BJ (cell line): Measurements from ENCODE around the gene ZNF322. TPM values are rescaled to one million over a fixed set of nuclear protein-coding genes. Genes with fewer than 3 reads are reported as not detected.

Experiments used
- CTCF ChIA-PET: fragments of 350-600 bp; formaldehyde crosslinking; extraction: SDS; loops from one replicate; lab custom pipeline; 2021; ENCODE audit warnings: antibody characterized with exemption, inconsistent platforms; lab: Yijun Ruan, JAX
- POLR2A ChIA-PET: fragments of 300-600 bp; sonication (Branson Sonifier 250); formaldehyde crosslinking; extraction: SDS; loops from one replicate; lab custom pipeline; 2021; ENCODE audit warnings: antibody characterized with exemption; lab: Charles Lee
- DNase-seq: peaks from one replicate; pipeline ENCODE4 v3.0.0-alpha.2; 2011; ENCODE audit warnings: low read depth
- H3K27me3 ChIP-seq: 2 replicates; pipeline ENCODE4 v1.6.0; 2011; ENCODE audit warnings: low read length; ENCODE audit not compliant: control insufficient read depth, insufficient read depth
- H3K36me3 ChIP-seq: 2 replicates; pipeline ENCODE4 v1.5.1; 2011; ENCODE audit warnings: low read length; ENCODE audit not compliant: control insufficient read depth, insufficient read depth
- H3K4me3 ChIP-seq: 2 replicates; pipeline ENCODE4 v1.5.1; 2011; ENCODE audit warnings: low read depth, mild to moderate bottlenecking, control low read depth, low read length
- polyA plus RNA-seq: library from polyadenylated mRNA; depleted of rRNA; stranded (reverse); fragments of >200 nt; gene quantifications from 2 replicates; pipeline ENCODE4 v1.2.3, GENCODE V29; 2011
- TF ChIP-seq, protein P1 (sequence below): IDR thresholded peaks from 2 replicates; pipeline ENCODE4 v1.5.1; 2011; ENCODE audit warnings: low read depth, mild to moderate bottlenecking, control low read depth, inconsistent platforms, low read length, moderate library complexity; ENCODE audit not compliant: insufficient read depth

Gene ZNF322
- polyA plus RNA-seq, 1 experiment, result 13.5 TPM

DNA sequence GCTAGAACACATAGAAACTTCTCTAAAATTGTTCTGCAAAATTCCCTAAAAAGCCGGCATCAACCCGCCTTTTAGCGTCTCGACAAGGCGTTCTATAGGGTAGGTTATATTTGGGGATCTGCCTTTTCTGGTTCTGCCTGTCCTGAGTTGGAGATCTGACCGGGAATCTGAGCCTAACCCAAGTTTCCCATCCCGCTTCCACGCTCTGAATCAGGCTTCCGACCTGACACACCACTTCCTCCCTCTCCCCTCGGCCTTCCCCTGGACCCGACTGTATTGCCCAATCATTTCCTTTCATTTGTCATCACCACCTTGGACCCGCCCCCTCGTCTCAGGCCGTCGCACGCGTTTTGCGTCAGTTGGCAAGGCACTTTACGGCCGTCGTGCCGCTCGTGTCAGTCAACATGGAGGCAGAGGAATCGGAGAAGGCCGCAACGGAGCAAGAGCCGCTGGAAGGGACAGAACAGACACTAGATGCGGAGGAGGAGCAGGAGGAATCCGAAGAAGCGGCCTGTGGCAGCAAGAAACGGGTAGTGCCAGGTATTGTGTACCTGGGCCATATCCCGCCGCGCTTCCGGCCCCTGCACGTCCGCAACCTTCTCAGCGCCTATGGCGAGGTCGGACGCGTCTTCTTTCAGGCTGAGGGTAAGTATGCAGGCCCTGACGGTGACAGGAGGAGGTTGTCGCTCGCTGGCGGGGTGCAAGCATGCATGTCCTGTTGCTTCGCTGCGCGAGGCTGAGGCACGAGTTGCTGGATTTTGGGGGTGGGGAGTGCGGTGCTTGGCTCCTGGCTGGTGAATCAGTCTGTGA is 62.8 kb downstream of the ZNF322 start, which contains the start of gene ABT1:
Gene ABT1 (plus strand): TSS at position 375 of the 810 bp plus-strand sequence. CDS start 30 bp downstream, at position 405.
- ChIA-PET POLR2A (interaction anchor here (0.7 kb wide), 1 partner anchor 548 kb away, joined by 3 read pairs; no protein-coding TSS in a partner anchor), CTCF (interaction anchor here (1.1 to 3.8 kb wide), 14 partner anchors 12 to 421 kb away, joined by 4 to 51 read pairs (median 6); partner anchors contain the start of gene HMGN4)
- H3K4me3 ChIP-seq, result peak within 1 kb of the TSS; percentile 90
- peaks cover 4% of the 10 kb centered on the region for H3K36me3 ChIP-seq
- H3K27me3 ChIP-seq, result no peaks in the 10 kb centered on the region
- TF ChIP-seq, protein P1, sequence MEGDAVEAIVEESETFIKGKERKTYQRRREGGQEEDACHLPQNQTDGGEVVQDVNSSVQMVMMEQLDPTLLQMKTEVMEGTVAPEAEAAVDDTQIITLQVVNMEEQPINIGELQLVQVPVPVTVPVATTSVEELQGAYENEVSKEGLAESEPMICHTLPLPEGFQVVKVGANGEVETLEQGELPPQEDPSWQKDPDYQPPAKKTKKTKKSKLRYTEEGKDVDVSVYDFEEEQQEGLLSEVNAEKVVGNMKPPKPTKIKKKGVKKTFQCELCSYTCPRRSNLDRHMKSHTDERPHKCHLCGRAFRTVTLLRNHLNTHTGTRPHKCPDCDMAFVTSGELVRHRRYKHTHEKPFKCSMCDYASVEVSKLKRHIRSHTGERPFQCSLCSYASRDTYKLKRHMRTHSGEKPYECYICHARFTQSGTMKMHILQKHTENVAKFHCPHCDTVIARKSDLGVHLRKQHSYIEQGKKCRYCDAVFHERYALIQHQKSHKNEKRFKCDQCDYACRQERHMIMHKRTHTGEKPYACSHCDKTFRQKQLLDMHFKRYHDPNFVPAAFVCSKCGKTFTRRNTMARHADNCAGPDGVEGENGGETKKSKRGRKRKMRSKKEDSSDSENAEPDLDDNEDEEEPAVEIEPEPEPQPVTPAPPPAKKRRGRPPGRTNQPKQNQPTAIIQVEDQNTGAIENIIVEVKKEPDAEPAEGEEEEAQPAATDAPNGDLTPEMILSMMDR, result no peak
- peak; percentile 87 for DNase-seq

DNA sequence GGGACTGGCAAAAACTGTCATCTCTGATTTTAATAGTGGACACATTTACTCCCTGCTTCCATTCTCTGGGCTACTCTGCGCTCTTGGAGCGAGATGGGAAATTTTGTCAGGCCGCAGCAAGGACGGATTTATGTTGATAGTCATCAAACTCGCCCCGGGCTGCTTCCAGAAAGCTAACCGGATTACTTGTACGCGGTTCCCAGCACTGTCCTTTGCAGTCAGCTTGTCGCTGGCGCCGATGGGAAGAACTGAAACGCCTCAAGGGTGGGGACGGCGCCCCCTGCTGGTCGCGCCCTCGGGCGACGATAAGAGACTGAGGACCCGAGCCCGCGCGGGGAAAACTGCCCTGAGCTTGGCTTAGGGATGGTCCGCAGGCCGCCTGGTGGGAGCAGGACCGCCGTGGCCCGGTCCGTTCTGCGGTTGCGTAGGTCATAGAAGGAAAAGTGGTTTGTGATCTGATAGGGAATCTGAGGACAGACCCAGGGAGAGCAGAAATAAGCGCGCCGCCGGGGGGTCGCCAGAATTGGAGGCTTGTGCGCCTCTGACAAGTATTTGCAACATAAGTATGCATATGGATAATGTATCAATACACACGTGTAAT is 63.8 kb downstream of the ZNF322 start:
- no peaks in the 10 kb centered on the region for H3K27me3 ChIP-seq
- H3K36me3 ChIP-seq, result peaks cover 4% of the 10 kb centered on the region
- TF ChIP-seq, protein P1, result peak; percentile 97
- no peak for DNase-seq
- peak overlapping the region; percentile 55 for H3K4me3 ChIP-seq
- ChIA-PET CTCF (interaction anchor here (0.5 to 3.8 kb wide), 40 partner anchors 11 to 548 kb away, joined by 3 to 51 read pairs (median 4); partner anchors contain the start of gene HMGN4), POLR2A (interaction anchor here (0.6 to 0.7 kb wide), 2 partner anchors 19 to 549 kb away, joined by 3 to 4 read pairs; no protein-coding TSS in a partner anchor)

DNA sequence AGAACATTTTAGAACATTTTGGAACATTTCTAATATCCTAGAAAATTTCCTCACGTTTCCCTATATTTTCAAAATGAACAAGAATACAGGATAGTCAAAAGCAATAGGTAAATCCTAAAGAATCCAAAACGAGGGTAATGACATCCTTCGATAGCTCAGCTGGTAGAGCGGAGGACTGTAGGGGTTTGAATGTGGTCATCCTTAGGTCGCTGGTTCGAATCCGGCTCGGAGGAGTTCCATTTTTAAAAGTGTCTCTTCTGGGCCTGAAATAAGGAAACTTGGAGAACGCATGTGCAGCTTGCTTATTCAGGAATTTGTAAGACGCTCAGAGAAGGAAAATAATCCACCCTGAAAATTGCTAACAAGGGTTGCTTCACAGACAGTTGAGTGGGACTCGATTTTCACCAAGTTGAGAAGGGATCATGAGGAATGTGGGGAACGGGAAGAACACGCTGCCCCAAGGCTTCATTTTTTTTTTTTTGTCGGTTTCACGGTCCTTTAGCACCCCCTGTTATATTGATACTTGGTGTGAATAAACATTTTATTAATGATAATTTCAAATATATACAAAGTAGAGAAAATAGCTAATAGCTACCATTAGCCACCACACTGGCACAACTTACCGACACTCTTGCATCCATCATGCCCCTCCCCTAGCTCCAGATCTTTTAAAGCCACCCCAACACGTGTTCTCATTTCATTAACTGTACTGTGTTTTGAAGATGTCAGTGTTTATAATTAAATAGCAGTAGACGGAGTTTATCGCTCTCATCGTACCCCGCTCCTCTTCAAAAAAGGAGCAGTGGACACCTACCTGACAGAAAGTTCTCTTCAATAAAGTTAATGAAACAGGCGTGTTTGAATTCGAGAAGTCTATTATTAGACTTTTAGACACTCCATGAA is 64.6 kb downstream of the ZNF322 start:
- H3K36me3 ChIP-seq, result peaks cover 4% of the 10 kb centered on the region
- POLR2A ChIA-PET, result no interaction called here
- TF ChIP-seq, protein P1, result no peak
- no peaks in the 10 kb centered on the region for H3K27me3 ChIP-seq
- CTCF ChIA-PET, result interaction anchor here (0.6 to 3.8 kb wide), 39 partner anchors 11 to 548 kb away, joined by 3 to 51 read pairs (median 4); partner anchors contain the start of gene HMGN4
- H3K4me3 ChIP-seq, result peak overlapping the region; percentile 55; the same call in 1 of the 2 replicates
- DNase-seq, result no peak

DNA sequence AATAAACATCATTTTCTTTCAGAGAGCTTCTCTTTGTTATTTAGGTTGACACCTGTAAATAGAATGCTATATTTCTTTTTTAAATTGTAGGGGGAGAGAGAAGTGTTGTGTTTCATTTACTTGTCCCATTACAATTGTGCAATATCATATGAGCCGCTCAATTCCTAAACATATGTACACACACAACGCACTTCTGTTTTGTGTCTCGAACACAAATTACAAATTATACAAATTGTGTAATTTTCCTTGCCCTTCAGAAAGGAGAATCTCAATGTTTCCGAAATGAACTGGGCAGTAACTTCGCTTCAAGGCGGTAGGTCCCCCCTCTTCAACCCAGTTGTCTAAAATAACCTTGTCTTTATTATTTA is 65.4 kb downstream of the ZNF322 start:
- TF ChIP-seq, protein P1, result no peak
- POLR2A ChIA-PET, result no interaction called here
- H3K27me3 ChIP-seq, result no peaks in the 10 kb centered on the region
- no peak overlapping the region for H3K4me3 ChIP-seq
- CTCF ChIA-PET, result interaction anchor here (0.9 to 3.8 kb wide), 5 partner anchors 10 to 261 kb away, joined by 3 to 51 read pairs (median 12); no protein-coding TSS in a partner anchor
- H3K36me3 ChIP-seq, result peaks cover 4% of the 10 kb centered on the region
- no peak for DNase-seq
